ENCODE data around the gene ADCK2. TPM values are rescaled to one million over a fixed set of nuclear protein-coding genes. Genes with fewer than 3 reads are reported as not detected.

Gene ADCK2
- total RNA-seq, 1 donor from 2014 or later, result 7.8 TPM

DNA sequence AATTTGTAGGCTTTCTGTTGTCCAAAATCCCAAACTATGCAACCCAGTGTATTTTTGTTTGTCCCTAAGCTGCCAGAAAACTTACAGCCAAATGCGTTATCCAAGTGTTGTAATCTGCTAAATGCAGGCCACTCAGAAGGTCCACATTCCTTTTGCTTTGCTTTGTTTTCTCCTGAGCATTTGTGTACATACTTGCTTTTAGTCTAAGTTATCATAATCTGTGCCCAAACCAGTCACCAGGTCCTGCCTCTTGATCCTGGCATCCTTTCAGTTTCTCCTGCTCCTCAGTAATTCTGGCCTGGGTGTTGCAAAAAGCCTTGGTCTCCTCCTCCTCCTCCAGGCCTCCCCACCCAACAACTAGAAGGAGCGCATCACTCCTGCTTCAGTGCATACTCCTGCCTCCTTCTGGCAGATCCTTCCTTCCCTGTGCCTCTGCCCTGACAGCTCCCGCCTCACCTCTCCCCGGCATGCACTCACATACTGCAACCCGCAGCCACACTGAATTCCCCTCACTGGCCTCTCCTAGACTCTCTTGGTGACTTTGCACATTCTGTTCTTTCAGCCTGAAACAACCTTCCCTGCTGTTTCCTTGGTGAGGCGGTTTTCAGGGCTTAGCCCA, 34.5 kb upstream of the ADCK2 start:
- H3K4me1 ChIP-seq, result peaks cover 21% of the 10 kb centered on the region
- Mint-ChIP-seq H3K9me3 (peaks cover 2% of the 10 kb centered on the region), H3K36me3 (peaks cover 6% of the 10 kb centered on the region), H3K4me3 (peak overlapping the region; percentile 100), H3K4me1 (peaks cover 49% of the 10 kb centered on the region), H3K27me3 (ENCODE audit: insufficient read depth, low read depth) (peaks cover 9% of the 10 kb centered on the region), H3K27ac (no peak overlapping the region)
- H3K27ac ChIP-seq, result no peak overlapping the region
- no peak overlapping the region for H2AFZ ChIP-seq (replicated peaks)
- peaks cover 36% of the 10 kb centered on the region for H3F3A ChIP-seq (ENCODE audit: low read depth)
- no peak for TF ChIP-seq EZH2 (IDR thresholded peaks at IDR 0.05)
- TF ChIP-seq, protein P1, sequence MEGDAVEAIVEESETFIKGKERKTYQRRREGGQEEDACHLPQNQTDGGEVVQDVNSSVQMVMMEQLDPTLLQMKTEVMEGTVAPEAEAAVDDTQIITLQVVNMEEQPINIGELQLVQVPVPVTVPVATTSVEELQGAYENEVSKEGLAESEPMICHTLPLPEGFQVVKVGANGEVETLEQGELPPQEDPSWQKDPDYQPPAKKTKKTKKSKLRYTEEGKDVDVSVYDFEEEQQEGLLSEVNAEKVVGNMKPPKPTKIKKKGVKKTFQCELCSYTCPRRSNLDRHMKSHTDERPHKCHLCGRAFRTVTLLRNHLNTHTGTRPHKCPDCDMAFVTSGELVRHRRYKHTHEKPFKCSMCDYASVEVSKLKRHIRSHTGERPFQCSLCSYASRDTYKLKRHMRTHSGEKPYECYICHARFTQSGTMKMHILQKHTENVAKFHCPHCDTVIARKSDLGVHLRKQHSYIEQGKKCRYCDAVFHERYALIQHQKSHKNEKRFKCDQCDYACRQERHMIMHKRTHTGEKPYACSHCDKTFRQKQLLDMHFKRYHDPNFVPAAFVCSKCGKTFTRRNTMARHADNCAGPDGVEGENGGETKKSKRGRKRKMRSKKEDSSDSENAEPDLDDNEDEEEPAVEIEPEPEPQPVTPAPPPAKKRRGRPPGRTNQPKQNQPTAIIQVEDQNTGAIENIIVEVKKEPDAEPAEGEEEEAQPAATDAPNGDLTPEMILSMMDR (IDR thresholded peaks at IDR 0.05), result peak; percentile 33
- H3K4me3 ChIP-seq, result no peak overlapping the region
- H3K36me3 ChIP-seq, result no peaks in the 10 kb centered on the region
- H4K20me1 ChIP-seq (ENCODE audit: low read depth), result peaks cover 46% of the 10 kb centered on the region
- peak overlapping the region; percentile 35 for H3K4me2 ChIP-seq
- H3K9me3 ChIP-seq (ENCODE audit: low read depth), result no peaks in the 10 kb centered on the region
- peaks cover 41% of the 10 kb centered on the region for H3K79me2 ChIP-seq (ENCODE audit: low read depth)
- no peak overlapping the region for H3K9ac ChIP-seq
- peaks cover 19% of the 10 kb centered on the region for H3K27me3 ChIP-seq
- peak; percentile 63 for DNase-seq (ENCODE audit: low spot score)

DNA sequence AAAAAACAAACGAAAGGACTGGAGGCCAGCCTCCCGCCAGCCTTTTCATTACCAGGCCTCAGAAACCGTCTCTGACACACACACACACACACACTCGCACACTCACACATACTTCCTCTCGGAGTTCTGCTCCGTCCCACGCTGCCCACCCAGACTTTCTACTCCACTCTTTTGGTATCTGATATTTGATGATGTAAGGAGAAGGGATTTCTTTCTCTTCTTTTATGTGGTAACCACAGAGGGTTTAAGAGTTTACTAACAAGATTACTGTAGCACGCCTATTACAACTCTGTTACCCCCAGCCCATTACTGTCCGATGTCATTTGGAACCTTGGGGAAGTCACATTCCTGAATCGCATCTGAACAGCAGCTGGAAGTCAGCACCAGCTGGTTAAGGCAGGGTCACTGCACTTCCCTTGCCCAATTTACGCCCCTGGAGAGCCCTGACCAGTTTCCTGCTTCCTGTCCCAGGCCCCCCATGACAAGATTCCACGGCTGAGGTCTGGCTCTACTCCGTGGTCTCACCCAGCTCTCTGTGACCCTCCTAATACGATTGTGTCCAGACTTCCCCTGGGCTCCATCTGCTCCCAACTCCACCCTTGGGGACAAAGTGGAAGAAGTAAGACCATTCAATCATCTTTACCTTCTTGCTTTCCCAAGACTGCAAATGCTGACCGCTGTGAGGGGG, 33.2 kb upstream of the ADCK2 start:
- Mint-ChIP-seq H3K9me3 (peaks cover 2% of the 10 kb centered on the region), H3K36me3 (peaks cover 1% of the 10 kb centered on the region), H3K27ac (peak overlapping the region; percentile 99), H3K4me1 (peaks cover 57% of the 10 kb centered on the region), H3K4me3 (peak overlapping the region; percentile 100), H3K27me3 (ENCODE audit: insufficient read depth, low read depth) (peaks cover 12% of the 10 kb centered on the region)
- Histone ChIP-seq H3K27me3 (peaks cover 19% of the 10 kb centered on the region), H2AFZ (replicated peaks) (peak overlapping the region; percentile 51), H3K9me3 (ENCODE audit: low read depth) (no peaks in the 10 kb centered on the region), H3K4me3 (peak overlapping the region; percentile 94), H3K79me2 (ENCODE audit: low read depth) (peaks cover 29% of the 10 kb centered on the region), H3F3A (ENCODE audit: low read depth) (peaks cover 36% of the 10 kb centered on the region), H3K9ac (peak overlapping the region; percentile 55), H4K20me1 (ENCODE audit: low read depth) (peaks cover 45% of the 10 kb centered on the region), H3K4me2 (peak overlapping the region; percentile 87), H3K36me3 (no peaks in the 10 kb centered on the region), H3K4me1 (peaks cover 21% of the 10 kb centered on the region), H3K27ac (no peak overlapping the region)
- TF ChIP-seq EZH2phosphoT487 (IDR thresholded peaks at IDR 0.05), result no peak
- TF ChIP-seq, protein P1 (IDR thresholded peaks at IDR 0.05), result no peak
- TF ChIP-seq EZH2 (IDR thresholded peaks at IDR 0.05), result no peak
- peak; percentile 49 for DNase-seq (ENCODE audit: low spot score)

DNA sequence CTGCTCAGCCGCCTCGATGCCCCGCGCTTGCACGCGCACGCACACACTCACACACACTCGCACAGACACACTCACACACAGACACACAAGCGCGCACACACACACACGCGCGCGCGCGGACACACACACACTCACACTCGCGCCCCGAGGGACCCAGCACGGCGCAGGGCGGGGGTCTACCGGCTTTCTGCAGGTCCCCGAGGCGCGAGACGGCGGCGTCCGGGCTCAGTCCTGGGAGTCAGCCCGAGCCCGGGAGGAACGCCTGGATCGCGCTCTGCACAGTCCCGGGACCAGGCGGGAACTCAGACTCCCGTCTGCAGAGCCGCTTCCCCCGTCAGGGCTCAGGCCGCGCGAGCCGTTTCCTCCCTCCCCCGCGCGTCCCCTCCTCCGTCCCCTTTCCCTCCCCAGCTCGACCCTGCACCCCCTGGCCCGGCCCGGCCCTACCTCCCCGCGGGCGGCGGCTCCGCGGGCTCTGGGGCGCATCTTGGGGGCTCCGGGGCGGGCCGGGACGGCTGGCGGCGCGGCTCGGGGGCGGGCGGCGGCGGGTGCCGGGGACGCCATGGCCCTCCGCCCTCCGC, 32.6 kb upstream of the ADCK2 start:
- H3K27me3 Mint-ChIP-seq (ENCODE audit: insufficient read depth, low read depth), result peaks cover 12% of the 10 kb centered on the region
- Histone ChIP-seq H3K9me3 (ENCODE audit: low read depth) (no peaks in the 10 kb centered on the region), H3K27ac (no peak overlapping the region), H3K4me1 (peaks cover 21% of the 10 kb centered on the region), H3F3A (ENCODE audit: low read depth) (peaks cover 36% of the 10 kb centered on the region), H3K79me2 (ENCODE audit: low read depth) (peaks cover 27% of the 10 kb centered on the region), H2AFZ (replicated peaks) (peak overlapping the region; percentile 51), H3K4me3 (peak overlapping the region; percentile 94), H3K9ac (peak overlapping the region; percentile 55), H3K36me3 (no peaks in the 10 kb centered on the region), H3K27me3 (peaks cover 19% of the 10 kb centered on the region), H4K20me1 (ENCODE audit: low read depth) (peaks cover 41% of the 10 kb centered on the region), H3K4me2 (peak overlapping the region; percentile 87)
- H3K9me3 Mint-ChIP-seq, result peaks cover 2% of the 10 kb centered on the region
- H3K4me1 Mint-ChIP-seq, result peaks cover 60% of the 10 kb centered on the region
- peak overlapping the region; percentile 100 for H3K4me3 Mint-ChIP-seq
- DNase-seq (ENCODE audit: low spot score), result peak; percentile 76
- TF ChIP-seq EZH2 (IDR thresholded peaks at IDR 0.05) (no peak), EZH2phosphoT487 (IDR thresholded peaks at IDR 0.05) (no peak)
- TF ChIP-seq, protein P1 (IDR thresholded peaks at IDR 0.05), result no peak
- H3K36me3 Mint-ChIP-seq, result peaks cover 1% of the 10 kb centered on the region
- H3K27ac Mint-ChIP-seq, result peak overlapping the region; percentile 99

Measured in neural progenitor cell (in vitro differentiated cells).